Measurements from ENCODE around the gene SNX8. TPM values are rescaled to one million over a fixed set of nuclear protein-coding genes. Genes with fewer than 3 reads are reported as not detected.

Gene SNX8
- total RNA-seq, 3 donors from 2014 or later: 8.8 to 32.3 (median 20.3) TPM

DNA sequence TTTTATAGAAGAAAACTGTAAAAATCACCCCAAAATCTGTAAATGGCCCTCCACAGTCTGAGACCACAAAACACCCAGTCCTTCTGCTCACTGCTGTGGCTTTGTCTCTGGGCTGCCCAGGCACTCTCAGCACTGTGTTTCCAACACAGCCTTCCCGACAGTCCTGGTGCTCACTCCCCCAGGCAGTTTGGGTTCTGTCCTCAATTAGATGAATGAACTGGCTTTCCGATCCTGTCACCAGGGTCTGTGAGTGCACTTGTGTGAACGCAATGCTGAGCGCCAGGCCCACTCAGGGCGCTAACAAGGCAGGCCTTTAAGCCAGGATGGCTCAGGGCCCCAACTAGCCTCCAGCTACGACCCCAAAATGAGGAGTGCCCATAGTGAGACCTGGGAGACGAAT lies 84.8 kb downstream of the SNX8 start:
- H3K27me3 ChIP-seq: no peaks in the 10 kb centered on the region
- H3K4me1 ChIP-seq: peaks cover 6 to 11% of the 10 kb centered on the region in 2 donors
- H3K27ac ChIP-seq: no peak overlapping the region
- no peak for TF ChIP-seq POLR2A (IDR thresholded peaks at IDR 0.05)
- no peak for TF ChIP-seq CTCF (IDR thresholded peaks at IDR 0.05)
- TF ChIP-seq POLR2AphosphoS5 (IDR thresholded peaks at IDR 0.05): no peak
- no peak overlapping the region for H3K4me3 ChIP-seq
- no peaks in the 10 kb centered on the region for H3K36me3 ChIP-seq
- no peaks in the 10 kb centered on the region for H3K9me3 ChIP-seq
- no peak for DNase-seq (ENCODE audit: low spot score in 2 of 2)
- intact Hi-C loops (cut with DNase I; ENCODE audit: low total_unique reads): no loop called here

DNA sequence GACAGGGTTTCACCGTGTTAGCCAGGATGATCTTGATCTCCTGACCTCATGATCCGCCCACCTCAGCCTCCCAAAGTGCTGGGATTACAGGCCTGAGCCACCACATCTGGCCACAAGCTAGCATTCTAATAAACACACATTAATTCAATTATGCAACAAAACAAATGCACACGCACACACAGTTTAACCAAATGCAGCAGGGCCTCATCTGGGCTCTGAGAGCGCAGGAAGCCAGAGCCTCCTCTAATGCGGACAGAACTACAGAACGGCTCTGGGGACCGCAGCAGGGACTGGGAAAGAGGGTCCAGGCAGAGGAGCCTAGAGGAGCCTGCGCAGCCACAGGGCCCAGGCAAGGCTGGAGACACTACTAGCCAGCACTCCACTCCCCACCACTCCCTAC lies 85.3 kb downstream of the SNX8 start:
- H3K9me3 ChIP-seq: no peaks in the 10 kb centered on the region

DNA sequence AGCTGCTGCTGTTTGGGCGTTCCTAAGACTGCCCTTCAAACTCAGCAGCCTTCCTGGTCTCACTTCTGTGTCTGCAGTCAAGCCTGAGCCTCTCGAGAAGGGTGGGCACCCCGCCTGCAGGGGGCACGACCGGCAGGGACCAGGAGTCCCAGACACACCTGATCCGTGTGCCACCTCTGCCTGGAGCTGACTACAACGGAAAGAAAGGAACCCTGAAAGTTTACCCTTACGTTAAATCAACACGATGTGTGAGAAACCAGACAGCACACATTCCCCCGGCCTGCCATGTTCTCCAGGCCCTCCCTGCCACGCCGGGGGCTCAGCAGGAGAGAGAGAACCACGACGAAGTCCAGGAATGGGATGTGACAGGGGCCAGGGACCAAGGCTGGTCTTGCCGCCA lies 86.5 kb downstream of the SNX8 start:
- intact Hi-C loops (cut with DNase I; ENCODE audit: low total_unique reads): no loop called here
- Histone ChIP-seq H3K4me1 (peaks cover 6 to 11% of the 10 kb centered on the region in 2 donors), H3K4me3 (no peak overlapping the region), H3K27me3 (no peaks in the 10 kb centered on the region), H3K9me3 (no peaks in the 10 kb centered on the region), H3K27ac (no peak overlapping the region), H3K36me3 (no peaks in the 10 kb centered on the region)
- no peak for DNase-seq (ENCODE audit: low spot score in 2 of 2)
- no peak for TF ChIP-seq CTCF (IDR thresholded peaks at IDR 0.05)
- no peak for TF ChIP-seq POLR2AphosphoS5 (IDR thresholded peaks at IDR 0.05)
- TF ChIP-seq POLR2A (IDR thresholded peaks at IDR 0.05): no peak

More for the DNA sequence above, 85.3 kb downstream of the SNX8 start:
- Histone ChIP-seq H3K27me3 (no peaks in the 10 kb centered on the region), H3K4me3 (no peak overlapping the region), H3K36me3 (no peaks in the 10 kb centered on the region), H3K27ac (no peak overlapping the region), H3K4me1 (peaks cover 6 to 11% of the 10 kb centered on the region in 2 donors)
- no peak for DNase-seq (ENCODE audit: low spot score in 2 of 2)
- TF ChIP-seq CTCF (IDR thresholded peaks at IDR 0.05): no peak
- TF ChIP-seq POLR2AphosphoS5 (IDR thresholded peaks at IDR 0.05): no peak
- TF ChIP-seq POLR2A (IDR thresholded peaks at IDR 0.05): no peak
- intact Hi-C loops (cut with DNase I; ENCODE audit: low total_unique reads): no loop called here

DNA sequence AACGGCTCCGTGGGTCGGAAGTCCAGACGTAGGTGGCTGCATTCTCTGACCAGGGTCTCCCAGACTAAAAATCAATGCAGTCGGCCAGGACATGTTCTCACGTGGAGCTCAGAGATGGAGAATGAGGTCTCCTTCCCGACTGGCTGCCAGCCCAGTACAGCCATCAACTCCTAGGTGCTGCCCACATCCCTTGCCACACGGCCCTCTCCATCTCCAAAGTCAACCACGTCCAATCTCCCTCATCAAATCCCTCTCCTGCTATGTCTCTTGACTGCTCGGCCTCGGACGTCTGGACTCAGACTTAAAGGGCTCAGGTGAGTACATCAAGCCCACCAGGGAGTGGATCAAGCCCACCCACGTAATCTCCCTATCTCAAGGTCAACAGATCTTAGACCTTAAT lies 88.4 kb downstream of the SNX8 start:
- H3K36me3 ChIP-seq: no peaks in the 10 kb centered on the region
- no peak overlapping the region for H3K4me3 ChIP-seq
- H3K27me3 ChIP-seq: no peaks in the 10 kb centered on the region
- no peak for TF ChIP-seq CTCF (IDR thresholded peaks at IDR 0.05)
- no peak for TF ChIP-seq POLR2AphosphoS5 (IDR thresholded peaks at IDR 0.05)
- no peak for TF ChIP-seq POLR2A (IDR thresholded peaks at IDR 0.05)
- peak overlapping the region in 1 of 2 donors; percentile 42 for H3K27ac ChIP-seq
- H3K9me3 ChIP-seq: no peaks in the 10 kb centered on the region
- intact Hi-C loops (cut with DNase I; ENCODE audit: low total_unique reads): no loop called here
- no peaks in the 10 kb centered on the region for H3K4me1 ChIP-seq
- DNase-seq (ENCODE audit: low spot score in 2 of 2): no peak

DNA sequence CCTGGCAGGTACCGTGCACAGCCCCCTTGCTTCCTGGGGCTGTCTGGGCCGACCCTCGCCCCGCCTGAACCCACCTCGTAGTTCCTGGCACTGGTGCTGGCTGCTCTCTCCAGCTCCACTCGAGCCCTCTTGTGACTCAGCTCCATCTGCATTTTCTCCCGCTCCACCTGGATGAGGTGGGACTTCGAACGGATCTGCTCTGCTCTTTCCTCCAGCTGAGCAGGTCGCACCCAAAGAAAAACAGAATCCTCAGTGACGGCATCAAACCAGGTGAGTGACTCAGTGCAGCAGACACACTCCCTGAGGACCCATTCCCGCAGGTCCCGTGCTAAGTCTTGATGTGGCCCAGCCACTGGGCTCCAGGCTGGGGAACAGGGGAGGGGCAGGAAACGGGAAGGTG lies 88.9 kb downstream of the SNX8 start:
- Histone ChIP-seq H3K27ac (peak overlapping the region in 1 of 2 donors; percentile 42), H3K27me3 (no peaks in the 10 kb centered on the region), H3K4me3 (no peak overlapping the region), H3K36me3 (no peaks in the 10 kb centered on the region), H3K4me1 (no peaks in the 10 kb centered on the region), H3K9me3 (no peaks in the 10 kb centered on the region)
- intact Hi-C loops (cut with DNase I; ENCODE audit: low total_unique reads): no loop called here
- DNase-seq (ENCODE audit: low spot score in 2 of 2): no peak
- no peak for TF ChIP-seq POLR2A (IDR thresholded peaks at IDR 0.05)
- TF ChIP-seq POLR2AphosphoS5 (IDR thresholded peaks at IDR 0.05): no peak
- no peak for TF ChIP-seq CTCF (IDR thresholded peaks at IDR 0.05)
